ENCODE data around the gene PRKG1.
"Not testable (repeated sequence)": the region's sequence is repeated elsewhere in the genome, so short reads cannot be mapped to it uniquely, and the experiment has no call there.

Gene PRKG1

DNA sequence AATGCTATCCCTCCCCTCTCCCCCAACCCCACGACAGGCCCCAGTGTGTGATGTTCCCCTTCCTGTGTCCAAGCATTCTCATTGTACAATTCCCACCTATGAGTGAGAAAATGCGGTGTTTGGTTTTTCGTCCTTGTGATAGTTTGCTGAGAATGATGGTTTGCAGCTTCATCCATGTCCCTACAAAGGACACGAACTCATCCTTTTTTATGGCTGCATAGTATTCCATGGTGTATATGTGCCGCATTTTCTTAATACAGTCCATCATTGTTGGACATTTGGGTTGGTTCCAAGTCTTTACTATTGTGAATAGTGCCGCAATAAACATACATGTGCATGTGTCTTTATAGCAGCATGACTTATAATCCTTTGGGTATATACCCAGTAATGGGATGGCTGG lies 201.8 kb downstream of the PRKG1 start:
- H4K8ac ChIP-seq (ENCODE audit: low read depth, low read length); H3K14ac ChIP-seq (ENCODE audit: low read length); H3K23ac ChIP-seq (ENCODE audit: low read length); H2BK5ac ChIP-seq (ENCODE audit: low read depth, low read length, poor library complexity); H3K79me1 ChIP-seq (ENCODE audit: low read length); H3K27ac ChIP-seq (ENCODE audit: low read depth, low read length); H3K4ac ChIP-seq (ENCODE audit: low read depth, low read length); H3K9me3 ChIP-seq (ENCODE audit: insufficient read depth, low read depth, low read length); H3K4me2 ChIP-seq (ENCODE audit: low read length); H3K79me2 ChIP-seq (ENCODE audit: control insufficient read depth, insufficient read depth, low read length, poor library complexity); H4K91ac ChIP-seq (ENCODE audit: low read depth, low read length); H3K18ac ChIP-seq (ENCODE audit: low read length); H3K9ac ChIP-seq (ENCODE audit: low read length); H4K12ac ChIP-seq (ENCODE audit: low read depth, low read length); DNase-seq; H3K4me3 ChIP-seq (ENCODE audit: low read depth, low read length); H2BK120ac ChIP-seq (ENCODE audit: insufficient read depth, low read length, poor library complexity); H3K36me3 ChIP-seq (ENCODE audit: control insufficient read depth in 1 of 2, insufficient read depth in 2 of 2, low read length in 2 of 2); H2AK5ac ChIP-seq (ENCODE audit: low read length); H3K4me1 ChIP-seq (ENCODE audit: control insufficient read depth in 1 of 2, insufficient read depth in 2 of 2, low read length in 2 of 2); H3K27me3 ChIP-seq (ENCODE audit: insufficient read depth, low read length); H2BK12ac ChIP-seq (ENCODE audit: low read length); H2AFZ ChIP-seq (ENCODE audit: insufficient read depth, low read length, poor library complexity): not testable (repeated sequence)
- WGBS (ENCODE audit: extremely low coverage, insufficient coverage, insufficient read length): no CpG with 5 or more reads among the region's 6 CpGs

DNA sequence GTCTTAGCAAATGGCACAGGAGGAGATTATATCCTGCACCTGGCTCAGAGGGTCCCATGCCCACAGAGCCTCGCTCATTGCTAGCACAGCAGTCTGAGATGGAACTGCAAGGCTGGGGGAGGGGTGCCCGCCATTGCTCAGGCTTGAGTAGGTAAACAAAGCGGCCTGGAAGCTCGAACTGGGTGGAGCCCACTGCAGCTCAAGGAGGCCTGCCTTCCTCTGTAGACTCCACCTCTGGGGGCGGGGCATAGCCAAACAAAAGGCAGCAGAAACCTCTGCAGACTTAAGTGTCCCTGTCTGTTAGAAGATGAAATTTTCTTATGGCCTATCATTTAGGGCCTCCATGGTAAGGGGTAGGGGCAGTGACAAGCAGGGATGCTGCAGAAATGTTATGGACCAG lies 207.1 kb downstream of the PRKG1 start:
- H3K36me3 ChIP-seq (ENCODE audit: control insufficient read depth in 1 of 2, insufficient read depth in 2 of 2, low read length in 2 of 2); H2BK5ac ChIP-seq (ENCODE audit: low read depth, low read length, poor library complexity); H3K27me3 ChIP-seq (ENCODE audit: insufficient read depth, low read length); H4K12ac ChIP-seq (ENCODE audit: low read depth, low read length); H3K18ac ChIP-seq (ENCODE audit: low read length); H2BK120ac ChIP-seq (ENCODE audit: insufficient read depth, low read length, poor library complexity); H3K4me3 ChIP-seq (ENCODE audit: low read depth, low read length); H3K23ac ChIP-seq (ENCODE audit: low read length); H3K4ac ChIP-seq (ENCODE audit: low read depth, low read length); H3K27ac ChIP-seq (ENCODE audit: low read depth, low read length); H3K9me3 ChIP-seq (ENCODE audit: insufficient read depth, low read depth, low read length); H2BK12ac ChIP-seq (ENCODE audit: low read length); H3K4me2 ChIP-seq (ENCODE audit: low read length); H3K79me2 ChIP-seq (ENCODE audit: control insufficient read depth, insufficient read depth, low read length, poor library complexity); H3K9ac ChIP-seq (ENCODE audit: low read length); DNase-seq; H4K91ac ChIP-seq (ENCODE audit: low read depth, low read length); H3K14ac ChIP-seq (ENCODE audit: low read length); H4K8ac ChIP-seq (ENCODE audit: low read depth, low read length); H3K4me1 ChIP-seq (ENCODE audit: control insufficient read depth in 1 of 2, insufficient read depth in 2 of 2, low read length in 2 of 2); H2AK5ac ChIP-seq (ENCODE audit: low read length); H3K79me1 ChIP-seq (ENCODE audit: low read length); H2AFZ ChIP-seq (ENCODE audit: insufficient read depth, low read length, poor library complexity): not testable (repeated sequence)
- no CpG with 5 or more reads among the region's 5 CpGs for WGBS (ENCODE audit: extremely low coverage, insufficient coverage, insufficient read length)

DNA sequence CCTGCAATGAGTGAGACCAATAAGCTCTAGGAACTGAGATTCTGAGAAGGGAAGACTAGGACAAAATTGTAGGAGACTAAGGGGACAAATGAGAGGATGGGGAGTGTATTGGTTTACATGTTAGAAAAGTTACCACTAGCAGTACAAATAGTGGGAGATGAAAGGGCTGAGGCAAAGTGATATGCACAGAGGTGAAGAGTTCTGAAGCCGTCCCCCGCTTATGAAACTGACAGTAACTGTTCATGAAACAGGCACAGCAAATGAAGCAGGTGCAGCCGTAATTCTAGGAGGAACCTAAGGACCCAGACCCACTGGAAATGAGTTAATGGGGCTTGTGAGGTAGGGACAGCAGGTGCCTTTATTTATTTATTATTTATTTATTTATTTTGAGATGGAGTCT lies 211.3 kb downstream of the PRKG1 start:
- H4K12ac ChIP-seq (ENCODE audit: low read depth, low read length): no peak overlapping the region
- no peak overlapping the region for H4K91ac ChIP-seq (ENCODE audit: low read depth, low read length)
- no peak overlapping the region for H2BK5ac ChIP-seq (ENCODE audit: low read depth, low read length, poor library complexity)
- no peak overlapping the region for H3K23ac ChIP-seq (ENCODE audit: low read length)
- no peak overlapping the region for H3K27ac ChIP-seq (ENCODE audit: low read depth, low read length)
- no peaks in the 10 kb centered on the region for H3K79me1 ChIP-seq (ENCODE audit: low read length)
- H3K4ac ChIP-seq (ENCODE audit: low read depth, low read length): no peak overlapping the region
- no peak overlapping the region for H3K18ac ChIP-seq (ENCODE audit: low read length)
- H2BK12ac ChIP-seq (ENCODE audit: low read length): no peak overlapping the region
- H2BK120ac ChIP-seq (ENCODE audit: insufficient read depth, low read length, poor library complexity): no peak overlapping the region
- no peak overlapping the region for H4K8ac ChIP-seq (ENCODE audit: low read depth, low read length)
- WGBS (ENCODE audit: extremely low coverage, insufficient coverage, insufficient read length): no CpG with 5 or more reads among the region's 3 CpGs
- H3K14ac ChIP-seq (ENCODE audit: low read length): no peak overlapping the region
- H3K4me2 ChIP-seq (ENCODE audit: low read length): no peak overlapping the region
- no peak overlapping the region for H3K9ac ChIP-seq (ENCODE audit: low read length)
- H2AFZ ChIP-seq (ENCODE audit: insufficient read depth, low read length, poor library complexity): no peak overlapping the region
- no peak for DNase-seq
- no peak overlapping the region for H3K4me3 ChIP-seq (ENCODE audit: low read depth, low read length)
- no peaks in the 10 kb centered on the region for H3K4me1 ChIP-seq (ENCODE audit: control insufficient read depth in 1 of 2, insufficient read depth in 2 of 2, low read length in 2 of 2)
- H2AK5ac ChIP-seq (ENCODE audit: low read length): no peak overlapping the region
- H3K36me3 ChIP-seq (ENCODE audit: control insufficient read depth in 1 of 2, insufficient read depth in 2 of 2, low read length in 2 of 2): no peaks in the 10 kb centered on the region
- no peaks in the 10 kb centered on the region for H3K9me3 ChIP-seq (ENCODE audit: insufficient read depth, low read depth, low read length)
- no peaks in the 10 kb centered on the region for H3K27me3 ChIP-seq (ENCODE audit: insufficient read depth, low read length)
- H3K79me2 ChIP-seq (ENCODE audit: control insufficient read depth, insufficient read depth, low read length, poor library complexity): no peaks in the 10 kb centered on the region

- Histone ChIP-seq H2BK12ac (ENCODE audit: low read length) (no peak overlapping the region), H4K12ac (ENCODE audit: low read depth, low read length) (no peak overlapping the region), H3K4ac (ENCODE audit: low read depth, low read length) (no peak overlapping the region), H2AFZ (ENCODE audit: insufficient read depth, low read length, poor library complexity) (no peak overlapping the region), H3K27ac (ENCODE audit: low read depth, low read length) (no peak overlapping the region), H3K9ac (ENCODE audit: low read length) (no peak overlapping the region), H3K27me3 (ENCODE audit: insufficient read depth, low read length) (no peaks in the 10 kb centered on the region), H3K4me3 (ENCODE audit: low read depth, low read length) (no peak overlapping the region), H4K91ac (ENCODE audit: low read depth, low read length) (no peak overlapping the region), H2BK120ac (ENCODE audit: insufficient read depth, low read length, poor library complexity) (no peak overlapping the region), H3K14ac (ENCODE audit: low read length) (no peak overlapping the region), H2AK5ac (ENCODE audit: low read length) (no peak overlapping the region), H3K18ac (ENCODE audit: low read length) (no peak overlapping the region), H3K36me3 (ENCODE audit: control insufficient read depth in 1 of 2, insufficient read depth in 2 of 2, low read length in 2 of 2) (no peaks in the 10 kb centered on the region), H3K79me1 (ENCODE audit: low read length) (no peaks in the 10 kb centered on the region), H3K23ac (ENCODE audit: low read length) (no peak overlapping the region), H3K4me1 (ENCODE audit: control insufficient read depth in 1 of 2, insufficient read depth in 2 of 2, low read length in 2 of 2) (no peaks in the 10 kb centered on the region), H2BK5ac (ENCODE audit: low read depth, low read length, poor library complexity) (no peak overlapping the region), H4K8ac (ENCODE audit: low read depth, low read length) (no peak overlapping the region), H3K4me2 (ENCODE audit: low read length) (no peak overlapping the region), H3K9me3 (ENCODE audit: insufficient read depth, low read depth, low read length) (no peaks in the 10 kb centered on the region), H3K79me2 (ENCODE audit: control insufficient read depth, insufficient read depth, low read length, poor library complexity) (no peaks in the 10 kb centered on the region)
- DNase-seq: no peak
Measured at GRCh38 chr10:51288511-51288910, 214.2 kb downstream of the PRKG1 start.

GRCh38 chr10:51289519-51289918 lies 215.2 kb downstream of the PRKG1 start:
- H4K8ac ChIP-seq (ENCODE audit: low read depth, low read length): no peak overlapping the region
- no peaks in the 10 kb centered on the region for H3K27me3 ChIP-seq (ENCODE audit: insufficient read depth, low read length)
- no peak overlapping the region for H2BK12ac ChIP-seq (ENCODE audit: low read length)
- H3K14ac ChIP-seq (ENCODE audit: low read length): no peak overlapping the region
- no peaks in the 10 kb centered on the region for H3K79me2 ChIP-seq (ENCODE audit: control insufficient read depth, insufficient read depth, low read length, poor library complexity)
- H3K23ac ChIP-seq (ENCODE audit: low read length): no peak overlapping the region
- H3K4me1 ChIP-seq (ENCODE audit: control insufficient read depth in 1 of 2, insufficient read depth in 2 of 2, low read length in 2 of 2): no peaks in the 10 kb centered on the region
- H3K18ac ChIP-seq (ENCODE audit: low read length): no peak overlapping the region
- H3K4ac ChIP-seq (ENCODE audit: low read depth, low read length): no peak overlapping the region
- H2AK5ac ChIP-seq (ENCODE audit: low read length): no peak overlapping the region
- no peaks in the 10 kb centered on the region for H3K36me3 ChIP-seq (ENCODE audit: control insufficient read depth in 1 of 2, insufficient read depth in 2 of 2, low read length in 2 of 2)
- no peak overlapping the region for H3K4me2 ChIP-seq (ENCODE audit: low read length)
- no peaks in the 10 kb centered on the region for H3K79me1 ChIP-seq (ENCODE audit: low read length)
- no peak overlapping the region for H4K91ac ChIP-seq (ENCODE audit: low read depth, low read length)
- no peaks in the 10 kb centered on the region for H3K9me3 ChIP-seq (ENCODE audit: insufficient read depth, low read depth, low read length)
- no peak overlapping the region for H2BK5ac ChIP-seq (ENCODE audit: low read depth, low read length, poor library complexity)
- H2AFZ ChIP-seq (ENCODE audit: insufficient read depth, low read length, poor library complexity): no peak overlapping the region
- no peak overlapping the region for H3K27ac ChIP-seq (ENCODE audit: low read depth, low read length)
- H3K4me3 ChIP-seq (ENCODE audit: low read depth, low read length): no peak overlapping the region
- H3K9ac ChIP-seq (ENCODE audit: low read length): no peak overlapping the region
- H2BK120ac ChIP-seq (ENCODE audit: insufficient read depth, low read length, poor library complexity): no peak overlapping the region
- no peak for DNase-seq
- no CpG with 5 or more reads among the region's 1 CpG for WGBS (ENCODE audit: extremely low coverage, insufficient coverage, insufficient read length)
- no peak overlapping the region for H4K12ac ChIP-seq (ENCODE audit: low read depth, low read length)

Measured in trophoblast cell (in vitro differentiated cells and primary cell).